SK-N-SH treated with all-trans-retinoic acid at 6 μM for 48 hours (cell line): ENCODE measurements around the gene ANK3.

Experiments
- ESRRG ChIP-seq: fragments of 250-450 bp; sonication (Bioruptor Pico); IDR thresholded peaks from 2 replicates; pipeline ENCODE4 v1.6.1; 2021; ENCODE audit warnings: mild to moderate bottlenecking
- TOX ChIP-seq: fragments of 250-450 bp; sonication (Bioruptor Pico); IDR thresholded peaks from 2 replicates; pipeline ENCODE4 v1.8.0; 2021; ENCODE audit warnings: mild to moderate bottlenecking, moderate library complexity, borderline replicate concordance
- ZFP3 ChIP-seq: fragments of 250-450 bp; sonication (Bioruptor Pico); IDR thresholded peaks from 2 replicates; pipeline ENCODE4 v1.5.0; 2020; ENCODE audit warnings: mild to moderate bottlenecking, moderate library complexity
- ZFP30 ChIP-seq: fragments of 450-650 bp; formaldehyde crosslinking; IDR thresholded peaks from 2 replicates; pipeline ENCODE4 v1.5.0; 2022; ENCODE audit warnings: mild to moderate bottlenecking, moderate library complexity
- ZNF70 ChIP-seq: fragments of 450-650 bp; formaldehyde crosslinking; IDR thresholded peaks from 2 replicates; pipeline ENCODE4 v1.5.0; 2020; ENCODE audit warnings: mild to moderate bottlenecking, moderate library complexity

DNA sequence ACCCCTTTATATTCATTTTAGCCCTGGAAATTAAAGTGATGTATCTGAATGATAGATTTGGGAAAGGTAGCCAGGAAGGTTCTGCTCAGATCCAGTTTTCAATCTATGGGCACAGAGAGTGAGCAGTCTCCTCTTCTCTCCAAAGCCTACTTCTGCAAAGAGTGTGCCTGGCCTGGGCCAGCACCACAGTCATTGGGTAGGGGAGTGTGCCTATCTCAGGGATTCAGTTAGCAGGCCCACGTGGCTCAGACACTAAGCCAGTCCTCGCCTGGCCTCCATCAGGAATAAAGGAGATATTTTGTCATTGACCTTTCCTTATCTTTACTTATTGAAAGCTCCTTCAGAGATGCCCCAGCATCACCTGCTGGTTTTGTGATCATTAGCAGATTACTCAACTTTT is 267.5 kb downstream of the ANK3 start:
- TF ChIP-seq ESRRG (CRISPR knock-in tag) (no peak), ZNF70 (no peak), TOX (CRISPR knock-in tag) (no peak), ZFP3 (CRISPR knock-in tag) (no peak), ZFP30 (CRISPR knock-in tag) (no peak)
